ENCODE data around the gene ARSD.
"Not testable (repeated sequence)": the region's sequence is repeated elsewhere in the genome, so short reads cannot be mapped to it uniquely, and the experiment has no call there.

The ARSD gene

DNA sequence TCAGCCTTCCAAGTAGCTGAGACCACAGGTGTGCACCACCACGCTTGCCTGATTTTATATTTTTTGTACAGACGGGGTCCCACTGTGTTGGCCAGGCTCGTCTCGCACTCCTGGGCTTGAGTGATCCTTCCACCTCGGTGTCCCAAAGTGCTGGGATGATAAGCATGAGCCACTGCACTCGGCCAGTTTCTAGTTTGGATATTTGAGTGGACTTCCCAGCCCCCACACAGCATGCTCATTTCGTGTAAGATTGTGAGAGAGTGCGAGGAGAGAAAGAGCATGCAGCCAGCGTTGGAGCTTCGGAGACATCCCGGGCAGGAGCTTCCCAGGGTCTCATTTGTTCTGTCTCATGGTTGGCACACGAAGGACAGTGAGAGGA is 31.8 kb downstream of the ARSD start:
- no peak overlapping the region for H3K4me3 ChIP-seq (ENCODE audit: low read depth, low read length)
- TF ChIP-seq, protein P1, sequence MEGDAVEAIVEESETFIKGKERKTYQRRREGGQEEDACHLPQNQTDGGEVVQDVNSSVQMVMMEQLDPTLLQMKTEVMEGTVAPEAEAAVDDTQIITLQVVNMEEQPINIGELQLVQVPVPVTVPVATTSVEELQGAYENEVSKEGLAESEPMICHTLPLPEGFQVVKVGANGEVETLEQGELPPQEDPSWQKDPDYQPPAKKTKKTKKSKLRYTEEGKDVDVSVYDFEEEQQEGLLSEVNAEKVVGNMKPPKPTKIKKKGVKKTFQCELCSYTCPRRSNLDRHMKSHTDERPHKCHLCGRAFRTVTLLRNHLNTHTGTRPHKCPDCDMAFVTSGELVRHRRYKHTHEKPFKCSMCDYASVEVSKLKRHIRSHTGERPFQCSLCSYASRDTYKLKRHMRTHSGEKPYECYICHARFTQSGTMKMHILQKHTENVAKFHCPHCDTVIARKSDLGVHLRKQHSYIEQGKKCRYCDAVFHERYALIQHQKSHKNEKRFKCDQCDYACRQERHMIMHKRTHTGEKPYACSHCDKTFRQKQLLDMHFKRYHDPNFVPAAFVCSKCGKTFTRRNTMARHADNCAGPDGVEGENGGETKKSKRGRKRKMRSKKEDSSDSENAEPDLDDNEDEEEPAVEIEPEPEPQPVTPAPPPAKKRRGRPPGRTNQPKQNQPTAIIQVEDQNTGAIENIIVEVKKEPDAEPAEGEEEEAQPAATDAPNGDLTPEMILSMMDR (IDR thresholded peaks at IDR 0.05; ENCODE audit: borderline replicate concordance, insufficient read depth, low read depth, low read length), result no peak

DNA sequence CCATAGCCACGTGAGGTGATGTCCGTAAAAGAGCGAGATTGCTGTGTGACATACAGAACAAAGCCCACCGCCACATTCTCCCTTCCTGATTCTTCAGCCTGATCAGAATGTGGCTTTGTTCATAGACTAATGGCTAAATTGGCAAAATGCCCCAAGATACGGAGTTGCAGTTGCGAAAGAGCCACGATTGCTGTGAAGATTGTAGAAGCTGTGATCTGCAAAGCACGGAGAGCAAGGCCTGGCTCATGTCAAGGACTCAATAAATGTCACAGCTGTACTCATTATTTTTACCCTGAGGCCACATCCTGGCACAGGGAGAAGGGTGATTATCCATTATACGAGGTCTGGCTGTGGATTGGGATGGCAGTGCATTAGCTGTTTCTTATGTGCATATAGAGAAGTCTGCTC is 34.2 kb downstream of the ARSD start:
- H3K4me3 ChIP-seq (ENCODE audit: low read depth, low read length), result no peak overlapping the region
- TF ChIP-seq, protein P1 (IDR thresholded peaks at IDR 0.05; ENCODE audit: borderline replicate concordance, insufficient read depth, low read depth, low read length), result no peak

DNA sequence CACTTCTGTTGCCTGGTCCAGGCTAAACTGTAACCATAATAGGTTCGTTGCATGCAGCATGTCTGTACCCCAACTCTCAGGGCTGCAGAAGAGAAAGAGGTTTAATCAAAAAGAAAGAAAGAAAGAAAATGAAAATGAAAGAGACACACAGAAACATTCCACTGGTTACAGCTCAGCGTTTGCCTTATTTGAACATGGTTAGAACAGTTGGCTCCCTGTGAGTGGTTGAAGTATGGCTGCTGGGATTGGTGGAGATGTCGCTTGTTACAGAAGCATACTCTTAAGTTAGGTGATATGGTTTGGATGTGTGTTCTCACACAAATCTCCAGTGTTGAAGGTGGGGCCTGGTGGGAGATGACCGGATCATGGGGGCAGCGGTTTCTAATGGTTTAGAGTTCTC is 36.3 kb downstream of the ARSD start:
- H3K4me3 ChIP-seq (ENCODE audit: low read depth, low read length), result no peak overlapping the region
- TF ChIP-seq, protein P1 (IDR thresholded peaks at IDR 0.05; ENCODE audit: borderline replicate concordance, insufficient read depth, low read depth, low read length), result no peak

DNA sequence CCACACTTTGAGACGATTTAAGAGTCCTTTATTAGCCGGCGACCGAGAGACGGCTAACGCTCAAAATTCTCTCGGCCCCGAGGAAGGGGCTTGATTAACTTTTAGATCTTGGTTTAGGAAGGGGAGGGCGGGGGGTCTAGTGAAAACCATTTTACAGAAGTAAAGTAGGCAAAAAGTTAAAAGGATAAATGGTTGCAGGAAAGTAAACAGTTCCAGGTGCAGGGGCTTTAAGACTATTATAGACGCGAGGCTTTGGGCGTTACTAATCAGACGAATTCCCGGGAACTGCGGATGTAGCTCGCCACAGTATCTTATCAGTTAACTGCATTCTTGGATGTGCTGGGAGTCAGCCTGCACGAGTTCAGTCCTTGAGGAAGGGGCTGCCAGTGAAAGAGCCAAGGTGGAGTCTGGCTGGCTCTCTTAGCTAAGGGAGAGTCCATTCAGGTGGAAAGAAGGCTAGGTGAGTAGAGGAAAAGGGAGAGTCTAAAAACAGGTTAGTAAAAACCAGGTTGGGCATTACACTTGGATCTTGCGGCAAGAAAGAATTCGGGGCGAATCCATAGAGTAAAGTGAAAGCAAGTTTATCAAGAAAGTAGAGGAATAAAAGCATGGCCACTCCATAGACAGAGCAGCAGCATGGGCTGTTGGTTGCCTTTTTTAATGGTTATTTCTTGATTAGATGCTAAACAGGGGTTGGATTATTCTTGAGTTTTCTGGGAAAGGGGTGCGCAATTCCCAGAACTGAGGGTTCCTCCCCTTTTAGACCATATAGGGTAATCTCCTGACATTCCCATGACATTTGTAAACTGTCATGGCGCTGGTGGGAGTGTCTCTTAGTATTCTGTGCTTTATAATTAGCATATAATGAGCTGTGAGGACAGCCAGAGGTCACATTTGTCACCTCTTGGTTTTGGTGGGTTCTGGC is 38.3 kb downstream of the ARSD start:
- not testable (repeated sequence) for H3K4me3 ChIP-seq (ENCODE audit: low read depth, low read length)

DNA sequence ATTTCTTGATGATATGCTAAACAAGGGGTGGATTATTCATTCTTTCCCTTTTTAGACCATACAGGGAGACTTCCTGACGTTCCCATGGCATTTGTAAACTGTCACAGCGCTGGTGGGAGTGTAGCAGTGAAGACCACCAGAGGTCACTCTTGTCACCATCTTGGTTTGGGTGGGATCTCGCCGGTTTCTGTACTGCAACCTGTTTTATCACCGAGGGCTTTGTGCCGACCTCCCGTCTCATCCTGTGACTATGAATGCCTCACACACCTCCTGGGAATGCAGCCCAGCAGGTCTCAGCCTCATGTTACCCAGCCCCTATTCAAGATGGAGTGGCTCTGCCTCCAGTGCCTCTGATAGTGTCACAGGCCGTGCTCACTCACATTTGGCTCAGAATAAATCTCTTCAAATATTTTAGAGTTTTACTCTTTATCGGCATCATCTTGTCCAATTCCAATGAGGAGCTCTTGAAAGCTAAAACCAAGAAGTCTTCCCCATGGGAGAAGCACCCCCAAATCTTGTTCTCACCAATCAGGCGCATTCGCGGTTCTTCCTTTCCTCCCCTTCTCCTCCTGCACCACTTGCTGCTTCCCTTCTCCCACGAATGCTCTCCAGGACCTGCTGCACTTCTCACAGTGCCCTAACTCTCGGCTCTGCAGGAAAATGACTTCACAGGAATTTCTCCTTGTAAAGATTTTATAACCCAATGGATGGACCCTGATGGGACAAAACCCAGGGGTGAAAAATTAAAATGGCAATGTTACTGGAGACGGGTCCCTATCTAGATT is 39.2 kb downstream of the ARSD start:
- not testable (repeated sequence) for H3K4me3 ChIP-seq (ENCODE audit: low read depth, low read length)

DNA sequence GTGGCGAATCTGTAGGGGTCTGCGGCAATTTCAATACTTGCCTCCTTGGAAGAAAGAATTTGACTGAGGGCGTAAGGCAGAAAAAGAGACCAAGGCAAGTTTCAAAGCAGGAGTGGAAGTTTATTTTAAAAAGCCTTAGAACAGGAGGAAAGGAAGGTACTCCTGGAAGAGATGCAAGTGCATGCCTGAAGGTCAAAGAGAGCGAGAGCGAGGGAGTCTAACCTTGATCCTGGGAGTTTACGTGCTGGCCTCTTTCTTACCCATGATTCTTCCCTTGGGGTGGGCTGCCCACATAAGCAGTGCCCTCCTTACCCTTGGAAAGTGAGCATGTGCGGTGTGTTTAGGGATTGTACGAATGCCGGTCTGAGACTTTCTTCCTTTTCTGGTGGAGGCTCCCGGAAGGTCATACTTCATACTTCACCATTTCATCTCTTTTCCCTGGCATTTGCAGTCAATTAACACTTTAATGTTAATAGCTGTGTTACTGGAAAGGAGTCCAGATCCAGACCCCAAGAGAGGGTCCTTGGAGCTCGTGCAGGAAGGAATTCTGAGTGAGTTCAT is 40.0 kb downstream of the ARSD start:
- H3K4me3 ChIP-seq (ENCODE audit: low read depth, low read length), result no peak overlapping the region
- TF ChIP-seq, protein P1 (IDR thresholded peaks at IDR 0.05; ENCODE audit: borderline replicate concordance, insufficient read depth, low read depth, low read length), result no peak

DNA sequence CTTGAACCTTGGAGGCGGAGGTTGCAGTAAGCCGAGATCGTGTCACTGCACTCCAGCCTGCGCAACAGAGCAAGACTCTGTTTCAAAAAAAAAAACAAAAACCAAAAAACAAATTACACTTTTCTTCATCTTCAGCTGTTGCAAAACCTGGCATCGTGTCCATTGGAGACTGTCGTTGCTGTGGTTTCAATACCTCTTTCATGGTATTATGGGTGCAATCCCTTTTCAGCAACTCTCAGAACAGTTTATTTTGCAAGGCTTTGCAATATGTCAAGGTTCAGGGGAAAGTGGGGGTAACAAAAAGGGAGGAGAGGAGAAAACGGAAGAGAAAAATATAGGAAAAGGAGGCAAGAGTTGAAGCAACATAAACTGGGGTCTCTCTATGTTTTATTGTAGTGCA is 40.8 kb downstream of the ARSD start:
- H3K4me3 ChIP-seq (ENCODE audit: low read depth, low read length), result no peak overlapping the region
- TF ChIP-seq, protein P1 (IDR thresholded peaks at IDR 0.05; ENCODE audit: borderline replicate concordance, insufficient read depth, low read depth, low read length), result no peak

DNA sequence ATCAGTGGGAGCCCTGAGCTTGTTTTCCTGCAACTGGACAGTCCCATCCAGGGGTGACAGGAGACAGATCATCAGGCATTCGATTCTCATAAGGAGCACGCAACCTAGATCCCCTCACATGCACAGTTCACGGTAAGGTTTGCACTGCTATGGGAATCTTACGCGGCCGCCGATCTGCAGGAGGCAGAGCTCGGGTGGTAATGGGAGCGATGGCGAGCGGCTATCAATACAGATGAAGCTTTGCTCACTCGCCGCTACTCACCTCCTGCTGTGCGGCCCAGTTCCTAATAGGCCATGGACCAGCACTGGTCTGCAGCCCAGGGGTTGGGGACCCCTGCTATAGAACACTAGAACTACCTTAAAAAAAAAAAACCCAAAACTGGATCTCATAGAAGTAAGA is 45.4 kb downstream of the ARSD start:
- no peak overlapping the region for H3K4me3 ChIP-seq (ENCODE audit: low read depth, low read length)
- TF ChIP-seq, protein P1 (IDR thresholded peaks at IDR 0.05; ENCODE audit: borderline replicate concordance, insufficient read depth, low read depth, low read length), result no peak
